Sigmoid colon (tissue), 4 donors: ENCODE measurements around the gene ARHGEF37.

Experiments
- CTCF ChIP-seq, 4 experiments: fragments of 450-650 bp in 3 of 4; fragments of 200-600 bp in 1 of 4; IDR thresholded peaks; one replicate each; pipeline ENCODE4 v1.5.1; 2016 to 2019; ENCODE audit warnings: antibody characterized with exemption in 4 of 4, mild to moderate bottlenecking in 3 of 4, moderate library complexity in 2 of 4
- POLR2A ChIP-seq, 2 donors: fragments of 450-650 bp; IDR thresholded peaks; one replicate each; pipeline ENCODE4 v1.6.1; 2016; ENCODE audit warnings: antibody characterized with exemption in 2 of 2, mild to moderate bottlenecking in 2 of 2, moderate library complexity in 2 of 2
- POLR2AphosphoS5 ChIP-seq, 4 donors: sonication (generic); formaldehyde crosslinking; IDR thresholded peaks; one replicate each; pipeline ENCODE4 v1.6.1; 2017; ENCODE audit warnings: antibody characterized with exemption in 4 of 4

- TF ChIP-seq POLR2AphosphoS5 (IDR thresholded peaks at IDR 0.05) (no peak), CTCF (IDR thresholded peaks at IDR 0.05) (no peak), POLR2A (IDR thresholded peaks at IDR 0.05) (no peak)
Observed at GRCh38 chr5:149671544-149671943, 90.2 kb downstream of the ARHGEF37 start.
